ENCODE measurements around the gene KRTAP5-2.

KRTAP5-2 gene

DNA sequence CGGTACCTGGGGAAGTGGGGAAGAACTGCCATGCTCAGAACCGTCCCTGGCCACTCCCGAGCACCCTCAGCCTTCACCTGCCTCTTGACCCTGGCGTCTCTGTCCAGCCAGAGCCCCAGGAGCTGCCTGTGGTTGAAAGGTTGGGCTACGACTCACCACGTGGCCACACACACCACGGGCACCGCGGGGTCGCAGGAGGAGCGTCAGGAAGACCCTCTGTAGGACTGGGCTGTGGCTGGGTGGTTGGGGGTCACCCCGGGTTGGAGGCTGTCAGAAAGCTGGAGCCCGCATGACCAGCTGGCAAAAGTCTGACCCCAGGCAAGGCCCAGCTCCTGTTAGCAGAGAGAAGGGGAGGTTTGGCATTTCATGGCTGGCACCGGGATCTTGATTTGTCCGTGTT is 43.0 kb upstream of the KRTAP5-2 start:
- no peak for DNase-seq
- Histone ChIP-seq H3K4me3 (ENCODE audit: low read depth, low read length) (no peak overlapping the region), H3K36me3 (no peaks in the 10 kb centered on the region), H3K27ac (no peak overlapping the region), H3K27me3 (ENCODE audit: insufficient read depth, low read depth, severe bottlenecking) (peaks cover 93% of the 10 kb centered on the region), H3K9me3 (ENCODE audit: severe bottlenecking) (no peaks in the 10 kb centered on the region)
- TF ChIP-seq, protein P1, sequence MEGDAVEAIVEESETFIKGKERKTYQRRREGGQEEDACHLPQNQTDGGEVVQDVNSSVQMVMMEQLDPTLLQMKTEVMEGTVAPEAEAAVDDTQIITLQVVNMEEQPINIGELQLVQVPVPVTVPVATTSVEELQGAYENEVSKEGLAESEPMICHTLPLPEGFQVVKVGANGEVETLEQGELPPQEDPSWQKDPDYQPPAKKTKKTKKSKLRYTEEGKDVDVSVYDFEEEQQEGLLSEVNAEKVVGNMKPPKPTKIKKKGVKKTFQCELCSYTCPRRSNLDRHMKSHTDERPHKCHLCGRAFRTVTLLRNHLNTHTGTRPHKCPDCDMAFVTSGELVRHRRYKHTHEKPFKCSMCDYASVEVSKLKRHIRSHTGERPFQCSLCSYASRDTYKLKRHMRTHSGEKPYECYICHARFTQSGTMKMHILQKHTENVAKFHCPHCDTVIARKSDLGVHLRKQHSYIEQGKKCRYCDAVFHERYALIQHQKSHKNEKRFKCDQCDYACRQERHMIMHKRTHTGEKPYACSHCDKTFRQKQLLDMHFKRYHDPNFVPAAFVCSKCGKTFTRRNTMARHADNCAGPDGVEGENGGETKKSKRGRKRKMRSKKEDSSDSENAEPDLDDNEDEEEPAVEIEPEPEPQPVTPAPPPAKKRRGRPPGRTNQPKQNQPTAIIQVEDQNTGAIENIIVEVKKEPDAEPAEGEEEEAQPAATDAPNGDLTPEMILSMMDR (IDR thresholded peaks at IDR 0.05; ENCODE audit: low read depth, low read length) = no peak

DNA sequence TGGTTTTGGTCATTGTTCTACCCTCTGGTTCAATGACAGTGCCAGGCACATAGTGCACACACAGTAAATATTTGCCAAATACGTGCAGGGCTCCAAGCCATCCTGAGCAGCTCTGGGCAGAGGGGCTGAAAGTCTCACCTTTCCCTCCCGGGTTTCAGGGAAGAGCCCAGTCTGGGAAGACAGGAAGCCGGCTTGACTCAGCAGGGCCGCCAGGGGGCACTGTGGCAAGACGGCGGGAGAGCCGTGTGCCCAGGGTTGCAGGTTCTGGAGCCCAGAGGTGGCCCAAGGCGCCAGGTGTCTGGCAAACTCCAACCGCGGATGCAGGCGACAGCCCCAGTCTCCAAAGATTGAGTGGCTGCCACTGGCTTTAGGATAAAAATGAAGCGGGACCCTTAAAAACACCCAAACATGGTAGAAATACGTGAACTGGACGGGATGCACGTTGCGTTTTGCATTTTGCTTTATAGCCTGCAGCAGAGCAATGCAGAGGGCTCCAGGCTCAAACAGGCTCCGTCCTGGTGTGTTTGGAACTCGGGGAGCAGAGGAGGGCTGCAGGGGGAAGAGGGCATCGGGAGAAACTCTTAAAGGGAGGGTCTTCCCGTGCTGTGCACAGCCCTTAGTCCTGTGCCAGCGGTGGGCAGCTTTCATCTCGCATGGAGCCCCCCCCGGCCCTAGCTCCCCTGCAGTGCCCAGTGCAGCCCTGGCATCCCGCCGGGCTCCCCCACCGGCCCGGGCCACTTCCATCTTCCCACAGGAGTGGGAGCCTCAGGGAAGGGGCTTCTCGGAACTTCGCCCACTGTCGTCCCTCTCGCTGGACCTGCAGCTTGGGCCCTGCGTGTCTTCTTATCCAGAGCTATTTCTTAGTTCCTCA is 42.2 kb upstream of the KRTAP5-2 start:
- Histone ChIP-seq H3K27ac (no peak overlapping the region), H3K9me3 (ENCODE audit: severe bottlenecking) (no peaks in the 10 kb centered on the region), H3K27me3 (ENCODE audit: insufficient read depth, low read depth, severe bottlenecking) (peaks cover 93% of the 10 kb centered on the region), H3K36me3 (no peaks in the 10 kb centered on the region), H3K4me3 (ENCODE audit: low read depth, low read length) (no peak overlapping the region)
- DNase-seq = peak; percentile 45
- TF ChIP-seq, protein P1 (IDR thresholded peaks at IDR 0.05; ENCODE audit: low read depth, low read length) = peak; percentile 92

DNA sequence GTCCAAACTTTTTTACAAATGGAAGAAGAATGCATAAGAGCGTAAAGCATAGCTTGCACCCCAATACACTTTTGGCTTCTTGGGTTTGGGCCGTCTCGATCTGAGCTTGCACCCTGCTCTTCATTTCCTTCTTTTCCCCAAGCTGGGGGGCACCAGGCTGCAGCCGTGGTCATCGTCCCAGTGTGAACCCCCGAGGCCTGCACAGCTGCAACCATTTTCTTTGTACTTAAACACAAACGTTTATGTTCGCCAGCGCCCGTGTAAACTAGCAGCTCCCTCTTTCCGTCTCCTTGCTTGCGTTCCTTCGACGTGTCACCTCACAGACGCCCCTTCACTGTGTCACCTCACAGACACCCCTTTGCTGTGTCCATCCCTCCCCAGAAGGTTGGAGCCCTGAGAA is 41.6 kb upstream of the KRTAP5-2 start:
- H3K9me3 ChIP-seq (ENCODE audit: severe bottlenecking) = no peaks in the 10 kb centered on the region
- H3K27ac ChIP-seq = no peak overlapping the region
- no peak for DNase-seq
- no peaks in the 10 kb centered on the region for H3K36me3 ChIP-seq
- peaks cover 93% of the 10 kb centered on the region for H3K27me3 ChIP-seq (ENCODE audit: insufficient read depth, low read depth, severe bottlenecking)
- no peak overlapping the region for H3K4me3 ChIP-seq (ENCODE audit: low read depth, low read length)
- TF ChIP-seq, protein P1 (IDR thresholded peaks at IDR 0.05; ENCODE audit: low read depth, low read length) = no peak

DNA sequence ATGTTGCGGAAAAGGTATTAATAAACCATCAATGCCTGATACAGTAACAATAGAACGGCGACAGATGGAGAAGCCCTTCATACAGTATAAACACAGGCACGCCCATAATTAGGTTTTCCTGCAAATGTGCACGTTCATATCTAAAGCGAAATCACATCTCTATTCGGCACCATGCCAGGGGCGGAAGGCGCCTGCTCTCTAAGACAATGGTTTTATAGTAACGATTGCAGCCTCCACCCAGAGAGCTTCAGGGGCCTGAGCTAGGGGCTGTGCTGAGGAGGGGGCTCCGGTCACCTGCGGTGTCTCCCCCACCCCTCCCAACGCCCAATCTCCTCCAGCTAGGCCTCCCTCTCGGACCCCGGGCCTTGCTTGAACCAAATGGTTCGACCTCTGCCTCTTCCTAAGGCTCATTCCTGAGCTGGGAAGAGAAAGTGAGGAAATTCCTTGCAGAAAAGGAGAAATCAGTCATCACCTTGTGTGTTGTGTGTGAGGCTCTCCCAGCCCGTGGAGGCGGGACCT is 41.1 kb upstream of the KRTAP5-2 start:
- TF ChIP-seq, protein P1 (IDR thresholded peaks at IDR 0.05; ENCODE audit: low read depth, low read length) = no peak
- DNase-seq = no peak

DNA sequence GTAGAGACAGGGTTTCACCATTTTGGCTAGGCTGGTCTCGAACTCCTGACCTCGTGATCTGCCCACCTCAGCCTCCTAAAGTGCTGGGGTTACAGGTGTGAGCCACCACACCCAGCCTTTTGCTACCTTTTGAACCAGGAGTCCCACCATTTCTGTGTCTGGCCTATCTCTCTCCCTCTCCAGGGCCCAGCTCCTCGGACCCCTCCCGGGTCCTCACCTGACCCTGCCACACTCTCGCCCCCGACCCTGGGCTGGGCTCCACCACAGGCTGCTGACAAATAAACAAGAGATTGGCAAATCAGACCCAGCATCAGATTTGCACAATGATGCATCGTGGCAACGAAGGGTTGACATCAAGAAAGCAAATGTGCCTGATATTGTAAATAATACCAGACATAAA is 40.2 kb upstream of the KRTAP5-2 start:
- Histone ChIP-seq H3K4me3 (ENCODE audit: low read depth, low read length) (no peak overlapping the region), H3K27ac (no peak overlapping the region), H3K9me3 (ENCODE audit: severe bottlenecking) (no peaks in the 10 kb centered on the region), H3K27me3 (ENCODE audit: insufficient read depth, low read depth, severe bottlenecking) (peaks cover 94% of the 10 kb centered on the region), H3K36me3 (no peaks in the 10 kb centered on the region)
- TF ChIP-seq, protein P1 (IDR thresholded peaks at IDR 0.05; ENCODE audit: low read depth, low read length) = no peak
- DNase-seq = no peak

More for the DNA sequence above, 41.1 kb upstream of the KRTAP5-2 start:
- no peak overlapping the region for H3K4me3 ChIP-seq (ENCODE audit: low read depth, low read length)
- H3K27me3 ChIP-seq (ENCODE audit: insufficient read depth, low read depth, severe bottlenecking) = peaks cover 93% of the 10 kb centered on the region
- H3K36me3 ChIP-seq = no peaks in the 10 kb centered on the region
- no peak overlapping the region for H3K27ac ChIP-seq
- H3K9me3 ChIP-seq (ENCODE audit: severe bottlenecking) = no peaks in the 10 kb centered on the region

Measured in WERI-Rb-1 (cell line).